ENCODE data around the gene GATC.

Gene GATC

GRCh38 chr12:120495186-120495730, 49.0 kb downstream of the GATC start:
- DNase-seq (ENCODE audit: extremely low read depth, low read depth), result no peak
- TF ChIP-seq CTCF (IDR thresholded peaks at IDR 0.05; ENCODE audit: low read depth, low read length), result no peak

GRCh38 chr12:120495731-120496412, 49.6 kb downstream of the GATC start, which contains the start of gene DYNLL1:
Gene DYNLL1 (plus strand): TSS chr12:120496113. CDS start chr12:120496422, 309 bp downstream.
- DNase-seq (ENCODE audit: extremely low read depth, low read depth), result peak; percentile 87
- no peak for TF ChIP-seq CTCF (IDR thresholded peaks at IDR 0.05; ENCODE audit: low read depth, low read length)

GRCh38 chr12:120496413-120497340, 50.4 kb downstream of the GATC start:
- peak; percentile 3 for TF ChIP-seq CTCF (IDR thresholded peaks at IDR 0.05; ENCODE audit: low read depth, low read length)
- no peak for DNase-seq (ENCODE audit: extremely low read depth, low read depth)

- no peak for TF ChIP-seq CTCF (IDR thresholded peaks at IDR 0.05; ENCODE audit: low read depth, low read length)
- DNase-seq (ENCODE audit: extremely low read depth, low read depth), result no peak
Observed at GRCh38 chr12:120497524-120498150, 51.4 kb downstream of the GATC start.

- DNase-seq (ENCODE audit: extremely low read depth, low read depth), result no peak
- TF ChIP-seq CTCF (IDR thresholded peaks at IDR 0.05; ENCODE audit: low read depth, low read length), result no peak
Observed at GRCh38 chr12:120498870-120499515, 52.7 kb downstream of the GATC start.

GRCh38 chr12:120500581-120500980, 54.3 kb downstream of the GATC start:
- DNase-seq (ENCODE audit: extremely low read depth, low read depth), result no peak
- no peak for TF ChIP-seq CTCF (IDR thresholded peaks at IDR 0.05; ENCODE audit: low read depth, low read length)

All from AG09319 (cell line).